H9 (cell line): ENCODE measurements around the gene TSPAN1. TPM values are rescaled to one million over a fixed set of nuclear protein-coding genes. Genes with fewer than 3 reads are reported as not detected.

Experiments
- DNase-seq: peaks from one replicate; pipeline ENCODE4 v3.0.0-alpha.2; 2017
- H2AFZ ChIP-seq: one replicate; pipeline ENCODE4 v1.6.1; 2013; ENCODE audit warnings: mild to moderate bottlenecking, low read length, control low read depth, moderate library complexity
- H2AK5ac ChIP-seq: 2 replicates; pipeline ENCODE4 v1.6.1; 2013; ENCODE audit warnings: low read length, control low read depth, mixed read lengths; ENCODE audit not compliant: insufficient read length
- H2BK120ac ChIP-seq: one replicate; pipeline ENCODE4 v1.6.1; 2013; ENCODE audit warnings: low read depth, mild to moderate bottlenecking, low read length, control low read depth, inconsistent platforms; ENCODE audit not compliant: poor library complexity, severe bottlenecking
- H2BK12ac ChIP-seq: 2 replicates; pipeline ENCODE4 v1.6.1; 2013; ENCODE audit warnings: low read length, control low read depth, mixed read lengths, low read depth; ENCODE audit not compliant: insufficient read length
- H2BK15ac ChIP-seq: 2 replicates; pipeline ENCODE4 v1.6.1; 2013; ENCODE audit warnings: low read depth, low read length, control low read depth
- H2BK20ac ChIP-seq: one replicate; pipeline ENCODE4 v1.6.1; 2013; ENCODE audit warnings: low read depth, mild to moderate bottlenecking, low read length, control low read depth, inconsistent platforms; ENCODE audit not compliant: poor library complexity, severe bottlenecking
- H2BK5ac ChIP-seq: 2 replicates; pipeline ENCODE4 v1.6.1; 2013; ENCODE audit warnings: low read length, control low read depth, mixed read lengths; ENCODE audit not compliant: insufficient read length
- H3K14ac ChIP-seq: 2 replicates; pipeline ENCODE4 v1.6.1; 2013; ENCODE audit warnings: low read length, control low read depth; ENCODE audit not compliant: insufficient read depth
- H3K18ac ChIP-seq: 2 replicates; pipeline ENCODE4 v1.6.1; 2013; ENCODE audit warnings: low read depth, mild to moderate bottlenecking, mixed read lengths, low read length, control low read depth; ENCODE audit not compliant: insufficient read length
- H3K23ac ChIP-seq: 2 replicates; pipeline ENCODE4 v1.6.1; 2013; ENCODE audit warnings: low read length, control low read depth, mixed read lengths, low read depth; ENCODE audit not compliant: insufficient read length
- H3K23me2 ChIP-seq: 2 replicates; pipeline ENCODE4 v1.6.1; 2013; ENCODE audit warnings: low read depth, mild to moderate bottlenecking, mixed read lengths, low read length, control low read depth; ENCODE audit not compliant: insufficient read length, poor library complexity, severe bottlenecking
- H3K27ac ChIP-seq: 2 replicates; pipeline ENCODE4 v1.5.1; 2013; ENCODE audit warnings: low read length, control low read depth, mixed read lengths, low read depth; ENCODE audit not compliant: insufficient read length
- H3K27me3 ChIP-seq: 2 replicates; pipeline ENCODE4 v1.6.1; 2013; ENCODE audit warnings: low read length, control low read depth, inconsistent platforms; ENCODE audit not compliant: insufficient read depth
- H3K4ac ChIP-seq: 2 replicates; pipeline ENCODE4 v1.6.1; 2013; ENCODE audit warnings: low read depth, mild to moderate bottlenecking, control low read depth, inconsistent platforms, low read length, moderate library complexity
- H3K4me1 ChIP-seq: 2 replicates; pipeline ENCODE4 v1.6.1; 2013; ENCODE audit warnings: low read length, control low read depth, inconsistent platforms; ENCODE audit not compliant: insufficient read depth
- H3K4me2 ChIP-seq: 2 replicates; pipeline ENCODE4 v1.6.1; 2013; ENCODE audit warnings: low read length, control low read depth, mixed read lengths; ENCODE audit not compliant: insufficient read length, insufficient read depth
- H3K56ac ChIP-seq: 2 replicates; pipeline ENCODE4 v1.6.1; 2013; ENCODE audit warnings: low read depth, mild to moderate bottlenecking, mixed read lengths, low read length, control low read depth; ENCODE audit not compliant: insufficient read length
- H3K79me1 ChIP-seq: 2 replicates; pipeline ENCODE4 v1.6.1; 2013; ENCODE audit warnings: low read depth, mild to moderate bottlenecking, moderate library complexity, low read length, control low read depth, inconsistent platforms; ENCODE audit not compliant: insufficient read depth, poor library complexity, severe bottlenecking
- H3K79me2 ChIP-seq: 2 replicates; pipeline ENCODE4 v1.6.1; 2013; ENCODE audit warnings: low read length, control low read depth, inconsistent platforms; ENCODE audit not compliant: insufficient read depth
- H3K9ac ChIP-seq: 2 replicates; pipeline ENCODE4 v1.6.1; 2013; ENCODE audit warnings: low read length, control low read depth, mixed read lengths; ENCODE audit not compliant: insufficient read length; ENCODE audit errors: extremely low read depth
- H3K9me3 ChIP-seq: one replicate; pipeline ENCODE4 v1.6.1; 2013; ENCODE audit warnings: low read depth, low read length, inconsistent platforms; ENCODE audit not compliant: control insufficient read depth
- H3T11ph ChIP-seq: one replicate; pipeline ENCODE4 v1.6.1; 2013; ENCODE audit warnings: mild to moderate bottlenecking, low read length, control low read depth, inconsistent platforms
- H4K20me1 ChIP-seq: one replicate; pipeline ENCODE4 v1.6.1; 2013; ENCODE audit not compliant: control insufficient read depth, insufficient read length, insufficient read depth
- H4K5ac ChIP-seq: 2 replicates; pipeline ENCODE4 v1.6.1; 2013; ENCODE audit warnings: low read depth, mild to moderate bottlenecking, mixed read lengths, low read length, control low read depth; ENCODE audit not compliant: insufficient read length
- H4K8ac ChIP-seq: replicated peaks from 2 replicates; pipeline ENCODE4 v1.6.1; 2013; ENCODE audit warnings: low read length, control low read depth, mixed read lengths, low read depth; ENCODE audit not compliant: insufficient read length
- H4K91ac ChIP-seq: 2 replicates; pipeline ENCODE4 v1.6.1; 2013; ENCODE audit warnings: low read depth, mild to moderate bottlenecking, moderate library complexity, mixed read lengths, low read length, control low read depth; ENCODE audit not compliant: insufficient read length
- H3K27ac Mint-ChIP-seq, 3 experiments: 2 replicates in 2 of 3; 3 replicates in 1 of 3; pipeline ENCODE4 v1.8.0; 2020 to 2021; ENCODE audit warnings: mixed read lengths in 3 of 3, mild to moderate bottlenecking in 1 of 3, moderate library complexity in 1 of 3
- H3K27me3 Mint-ChIP-seq: 2 replicates; pipeline ENCODE4 v1.8.0; 2021; ENCODE audit warnings: low read depth, mild to moderate bottlenecking, moderate library complexity, mixed read lengths
- H3K36me3 Mint-ChIP-seq, 3 experiments: 2 replicates in 2 of 3; 3 replicates in 1 of 3; pipeline ENCODE4 v1.8.0; 2020 to 2021; ENCODE audit warnings: low read depth in 3 of 3, mixed read lengths in 3 of 3; ENCODE audit not compliant: insufficient read depth in 1 of 3
- H3K4me1 Mint-ChIP-seq, 2 experiments: 2 replicates each; pipeline ENCODE4 v1.8.0; 2020; ENCODE audit warnings: mixed read lengths in 2 of 2
- H3K4me3 Mint-ChIP-seq, 2 experiments: 2 replicates in 1 of 2; 3 replicates in 1 of 2; pipeline ENCODE4 v1.8.0; 2020 to 2021; ENCODE audit warnings: mild to moderate bottlenecking in 2 of 2, mixed read lengths in 2 of 2, moderate library complexity in 1 of 2
- H3K9me3 Mint-ChIP-seq, 2 experiments: 2 replicates in 1 of 2; 3 replicates in 1 of 2; pipeline ENCODE4 v1.8.0; 2020; ENCODE audit warnings: mild to moderate bottlenecking in 2 of 2, mixed read lengths in 2 of 2, moderate library complexity in 1 of 2
- whole genome bisulfite sequencing: extraction: QIAGEN DNeasy Blood & Tissue Kit; methylation state at CpG from one replicate; pipeline ENCODE4 v1.1.7; 2013; ENCODE audit warnings: missing lambda C conversion rate, low lambda C conversion rate, mixed read lengths; ENCODE audit not compliant: insufficient read length; ENCODE audit errors: extremely low coverage; 5-methylcytosine and 5-hydroxymethylcytosine counted together
- total RNA-seq: library from RNA; stranded (reverse); gene quantifications from 2 replicates; pipeline ENCODE4 v1.2.1, GENCODE V29; 2021
- TF ChIP-seq, protein P1 (sequence below): fragments of 200-600 bp; sonication (generic); conservative IDR thresholded peaks from 3 replicates; pipeline ENCODE4 v1.8.0; 2021; ENCODE audit warnings: antibody characterized with exemption, mild to moderate bottlenecking

Gene TSPAN1
- total RNA-seq, 1 experiment from 2014 or later: not detected

DNA sequence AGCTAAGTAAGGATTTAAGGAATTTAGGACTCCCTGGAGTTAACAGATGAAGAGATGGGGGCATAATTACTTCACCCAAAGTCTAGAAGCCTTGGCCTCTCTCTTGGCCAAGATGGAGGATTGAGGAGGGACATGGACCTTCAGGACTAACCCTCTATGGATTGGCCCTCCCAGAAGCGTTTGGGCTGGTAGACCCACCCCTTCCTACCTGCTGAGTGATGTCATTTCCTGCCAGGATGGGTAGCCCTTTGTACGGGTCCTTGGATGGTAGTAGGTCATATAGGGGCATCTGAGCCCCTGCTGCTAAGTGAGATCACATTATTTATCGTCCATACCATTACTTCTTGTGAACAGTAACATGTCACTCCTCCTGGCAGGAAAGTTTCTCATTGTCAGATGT is 45.9 kb downstream of the TSPAN1 start:
- Histone ChIP-seq H3K4me1 (no peaks in the 10 kb centered on the region; the same call in 1 of the 2 replicates), H4K20me1 (no peaks in the 10 kb centered on the region), H3K4me2 (no peak overlapping the region), H2BK20ac (no peak overlapping the region), H4K8ac (no peak overlapping the region), H2BK120ac (no peak overlapping the region), H2AFZ (no peak overlapping the region), H3K23me2 (no peaks in the 10 kb centered on the region), H2AK5ac (no peak overlapping the region), H3K79me1 (no peaks in the 10 kb centered on the region), H2BK5ac (no peak overlapping the region), H3K9ac (no peak overlapping the region), H3K4ac (no peak overlapping the region), H3K9me3 (no peaks in the 10 kb centered on the region), H4K91ac (no peak overlapping the region), H2BK15ac (no peak overlapping the region), H4K5ac (no peak overlapping the region), H3K23ac (no peak overlapping the region), H2BK12ac (no peak overlapping the region), H3K79me2 (no peaks in the 10 kb centered on the region), H3K14ac (no peak overlapping the region), H3K56ac (no peak overlapping the region), H3K27ac (no peak overlapping the region), H3K18ac (no peak overlapping the region), H3T11ph (no peak overlapping the region), H3K27me3 (no peaks in the 10 kb centered on the region)
- TF ChIP-seq, protein P1, sequence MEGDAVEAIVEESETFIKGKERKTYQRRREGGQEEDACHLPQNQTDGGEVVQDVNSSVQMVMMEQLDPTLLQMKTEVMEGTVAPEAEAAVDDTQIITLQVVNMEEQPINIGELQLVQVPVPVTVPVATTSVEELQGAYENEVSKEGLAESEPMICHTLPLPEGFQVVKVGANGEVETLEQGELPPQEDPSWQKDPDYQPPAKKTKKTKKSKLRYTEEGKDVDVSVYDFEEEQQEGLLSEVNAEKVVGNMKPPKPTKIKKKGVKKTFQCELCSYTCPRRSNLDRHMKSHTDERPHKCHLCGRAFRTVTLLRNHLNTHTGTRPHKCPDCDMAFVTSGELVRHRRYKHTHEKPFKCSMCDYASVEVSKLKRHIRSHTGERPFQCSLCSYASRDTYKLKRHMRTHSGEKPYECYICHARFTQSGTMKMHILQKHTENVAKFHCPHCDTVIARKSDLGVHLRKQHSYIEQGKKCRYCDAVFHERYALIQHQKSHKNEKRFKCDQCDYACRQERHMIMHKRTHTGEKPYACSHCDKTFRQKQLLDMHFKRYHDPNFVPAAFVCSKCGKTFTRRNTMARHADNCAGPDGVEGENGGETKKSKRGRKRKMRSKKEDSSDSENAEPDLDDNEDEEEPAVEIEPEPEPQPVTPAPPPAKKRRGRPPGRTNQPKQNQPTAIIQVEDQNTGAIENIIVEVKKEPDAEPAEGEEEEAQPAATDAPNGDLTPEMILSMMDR: no peak
- Mint-ChIP-seq H3K27me3 (no peaks in the 10 kb centered on the region), H3K4me3 (no peak overlapping the region; a peak in 1 of 5 replicates), H3K4me1 (peaks cover 31 to 37% of the 10 kb centered on the region in 2 experiments), H3K36me3 (peaks cover 0 to 14% (median 13%) of the 10 kb centered on the region in 3 experiments; a peak in 3 of 7 replicates), H3K27ac (no peak overlapping the region; a peak in 1 of 7 replicates), H3K9me3 (no peaks in the 10 kb centered on the region)
- DNase-seq: no peak
- no CpG with 5 or more reads among the region's 3 CpGs for WGBS
